OCI-M2 (cell line): ENCODE measurements around the gene P2RY11.

Experiments
- DNase-seq: peaks from one replicate; lab custom pipeline; 2025; ENCODE audit not compliant: unreplicated experiment; lab: John Stamatoyannopoulos, UW

P2RY11 gene

DNA sequence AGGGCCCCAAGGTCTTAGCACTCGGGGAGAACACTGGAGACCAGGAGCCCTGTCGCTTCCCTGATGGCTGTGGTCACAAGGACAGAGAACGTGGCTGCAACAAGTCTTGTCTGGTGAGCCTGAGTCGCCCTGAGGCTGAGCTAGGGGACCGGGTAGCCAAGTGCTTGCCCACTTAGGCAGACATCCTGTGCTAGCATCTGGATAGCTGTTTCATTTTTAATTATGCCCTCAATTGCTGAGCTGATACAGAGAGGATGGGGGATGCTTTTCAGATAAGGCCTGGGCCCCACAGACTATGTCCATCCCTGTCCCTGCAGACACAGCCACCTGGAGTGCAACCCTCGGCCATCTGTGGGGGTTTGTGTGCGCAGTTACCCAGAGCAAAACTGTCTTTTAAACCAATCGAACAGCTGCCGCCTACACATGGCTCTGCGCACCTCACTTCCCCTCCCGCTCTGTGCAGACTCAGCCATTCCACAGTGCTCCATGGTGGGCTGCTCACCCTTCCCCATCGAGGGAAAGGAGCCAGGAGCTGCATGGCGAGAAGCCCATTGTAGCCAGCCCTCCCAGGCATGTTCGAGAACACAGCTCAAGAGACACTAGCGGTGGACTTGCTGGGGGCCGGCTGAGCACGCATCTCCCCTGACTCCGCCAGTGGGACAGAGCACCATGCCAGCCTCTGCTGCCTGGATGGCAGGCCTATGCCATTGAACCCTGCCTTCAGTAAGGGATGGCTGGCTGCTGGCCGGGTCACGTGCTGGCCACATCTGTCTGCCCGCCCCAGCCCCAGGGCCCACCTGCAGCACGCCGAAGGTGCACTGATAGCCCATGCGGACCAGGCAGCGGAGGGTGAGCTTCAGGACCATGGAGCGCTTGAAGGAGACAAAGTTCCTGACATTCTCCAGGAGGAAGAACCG is 27.6 kb downstream of the P2RY11 start:
- no peak for DNase-seq

DNA sequence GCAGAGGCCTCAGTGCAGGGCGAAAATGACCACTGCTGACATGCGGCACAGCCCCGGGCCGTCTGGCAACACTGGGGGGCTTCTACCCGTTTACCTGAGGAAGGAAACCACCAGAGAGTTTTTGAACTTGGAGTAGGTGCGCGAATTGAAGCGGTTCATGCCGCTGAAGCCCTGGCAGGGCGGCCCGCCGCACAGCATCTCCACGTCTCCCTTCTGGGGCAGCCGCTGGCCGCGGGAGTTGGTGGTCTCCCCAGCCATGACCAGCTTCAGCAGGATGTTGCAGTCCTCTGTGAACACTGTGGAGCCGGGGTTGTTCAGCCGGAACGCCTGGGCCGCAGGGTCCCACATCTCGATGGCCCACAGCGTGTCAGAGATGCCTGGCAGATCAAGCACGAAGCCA is 28.5 kb downstream of the P2RY11 start:
- DNase-seq = no peak

DNA sequence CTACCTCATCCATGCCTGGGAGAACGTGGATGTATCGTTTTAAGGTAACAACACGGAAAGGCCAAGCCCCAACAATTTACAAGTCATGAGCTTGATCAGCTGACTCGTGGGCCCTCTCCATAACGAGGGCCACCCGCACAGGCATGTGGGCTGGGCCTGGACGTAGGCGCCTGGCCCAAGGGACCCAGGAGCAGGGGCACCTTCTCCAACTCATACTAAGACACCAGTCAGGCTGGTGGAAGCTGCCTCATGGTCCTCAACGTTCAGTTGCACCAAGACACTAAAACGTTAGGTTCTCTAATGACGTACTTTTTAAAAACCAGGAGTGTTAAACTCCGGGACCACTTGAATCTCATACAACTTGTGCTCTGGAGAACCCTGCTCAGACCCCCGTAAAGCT is 30.0 kb downstream of the P2RY11 start:
- DNase-seq = no peak

GRCh38 chr19:10141973-10142372 is 30.5 kb downstream of the P2RY11 start:
- DNase-seq = no peak

DNA sequence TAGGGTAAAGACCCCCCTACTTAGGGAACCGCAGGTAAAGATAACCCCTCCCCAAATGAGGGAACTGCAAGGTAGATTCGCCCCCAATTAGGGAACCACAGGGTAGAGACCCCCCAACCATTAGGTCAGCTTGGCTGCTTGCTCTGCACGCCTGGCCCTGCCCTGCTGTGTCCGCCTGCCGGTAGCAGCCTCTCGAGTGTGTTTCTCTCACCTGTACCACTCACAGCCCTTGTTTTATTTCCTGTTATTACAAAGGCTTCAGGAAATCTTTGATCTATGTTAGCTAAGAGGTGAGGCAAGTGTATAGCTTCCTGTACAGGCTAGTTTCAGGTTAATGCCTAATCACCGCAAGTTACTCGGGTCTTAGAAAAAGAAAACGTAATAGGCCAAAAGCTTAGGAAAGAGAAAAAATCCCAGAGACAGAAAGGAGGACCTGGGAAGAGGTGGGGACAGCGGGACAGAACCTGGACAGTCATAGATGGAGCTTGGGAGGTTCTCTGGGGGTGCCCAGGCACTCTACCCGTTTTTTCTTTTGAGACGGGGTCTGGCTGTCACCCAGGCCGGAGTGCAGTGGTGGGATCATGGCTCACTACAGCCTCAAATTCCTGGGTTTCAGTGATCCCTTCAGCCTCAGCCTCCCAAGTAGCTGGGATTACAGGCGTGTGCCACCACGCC is 31.3 kb downstream of the P2RY11 start:
- no peak for DNase-seq

DNA sequence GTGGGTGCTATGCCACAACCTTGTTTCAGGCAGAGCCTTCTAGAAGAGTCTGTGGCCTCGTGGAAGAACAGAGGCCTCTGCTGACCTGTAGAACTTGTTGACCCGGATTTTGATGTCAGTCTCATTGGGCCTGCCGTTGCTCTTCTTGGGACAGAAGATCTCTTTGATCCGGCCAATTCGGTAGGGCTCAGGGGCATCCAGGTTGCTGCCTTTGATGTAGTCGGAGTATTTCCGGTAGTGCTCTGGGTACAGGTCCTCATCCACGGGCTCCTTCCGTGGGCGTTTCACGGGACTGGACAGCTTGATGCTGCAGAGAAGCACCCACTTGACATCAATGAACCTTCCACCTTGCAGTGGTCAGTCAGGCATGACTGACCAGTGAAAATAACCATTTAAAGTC is 32.2 kb downstream of the P2RY11 start:
- no peak for DNase-seq

- DNase-seq = no peak
Observed at GRCh38 chr19:10144361-10144760, 32.9 kb downstream of the P2RY11 start.

GRCh38 chr19:10145031-10145430 is 33.5 kb downstream of the P2RY11 start:
- DNase-seq = no peak

- no peak for DNase-seq
Observed at GRCh38 chr19:10146142-10146541, 34.6 kb downstream of the P2RY11 start.

DNA sequence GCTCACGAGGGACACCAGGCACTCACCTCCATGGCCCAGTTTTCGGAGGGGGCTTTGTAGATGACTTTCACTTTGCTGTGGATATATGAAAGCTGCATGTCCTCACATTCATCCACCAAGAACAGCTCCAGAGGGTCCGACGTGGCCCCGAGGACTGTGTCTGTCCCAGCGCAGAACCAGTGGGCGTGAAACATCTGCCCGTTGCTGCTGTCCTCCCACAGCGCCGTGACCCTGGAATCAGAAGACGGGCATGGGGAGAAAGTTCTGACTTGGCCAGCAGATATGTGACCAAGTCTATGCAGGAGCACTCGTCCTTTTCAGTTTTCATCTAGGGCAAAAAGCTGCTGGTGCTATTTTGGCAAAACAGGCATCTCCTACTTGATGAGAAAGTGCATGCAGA is 37.9 kb downstream of the P2RY11 start:
- DNase-seq = no peak

DNA sequence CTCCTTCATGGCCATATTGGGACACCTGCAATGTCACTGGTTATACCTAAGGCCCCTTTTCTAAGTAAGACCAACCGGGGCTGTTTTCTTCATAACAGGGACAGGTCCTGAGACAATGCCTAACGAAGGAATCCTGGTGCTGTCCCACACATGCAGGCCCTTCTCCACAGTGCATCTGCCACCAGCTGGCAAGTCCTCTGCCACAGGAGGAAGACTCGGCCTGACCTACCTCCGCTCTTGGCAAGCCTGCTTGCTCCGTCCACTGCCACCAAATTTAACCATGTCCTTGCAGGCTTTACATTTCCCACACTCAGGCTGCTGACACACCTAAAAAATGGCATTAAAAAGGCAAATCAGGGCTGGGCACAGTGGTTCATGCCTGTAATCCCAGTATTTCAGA is 40.0 kb downstream of the P2RY11 start:
- DNase-seq = no peak

- no peak for DNase-seq
Observed at GRCh38 chr19:10152100-10152499, 40.6 kb downstream of the P2RY11 start.

GRCh38 chr19:10155839-10156238 is 44.3 kb downstream of the P2RY11 start:
- DNase-seq = no peak

DNA sequence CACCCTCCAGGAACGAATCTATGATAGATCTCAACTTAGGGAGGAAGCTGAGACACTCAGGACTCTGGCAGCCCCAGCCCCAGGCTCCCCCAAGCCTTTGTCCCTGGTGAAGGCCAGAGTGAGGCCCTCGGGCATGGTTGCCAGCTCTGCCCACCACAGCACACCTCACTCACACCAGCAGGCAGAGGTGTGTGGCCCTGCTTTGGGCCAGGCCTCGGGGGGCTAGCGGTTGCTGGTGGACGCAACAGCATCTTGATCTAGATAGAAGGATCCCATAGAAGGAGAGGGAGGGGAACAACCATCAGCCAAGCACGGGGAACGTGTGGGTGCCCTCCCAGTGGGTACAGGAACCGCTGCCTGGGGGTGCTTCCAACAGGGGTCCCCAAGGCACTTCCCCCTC is 46.6 kb downstream of the P2RY11 start:
- no peak for DNase-seq

GRCh38 chr19:10158485-10158884 is 47.0 kb downstream of the P2RY11 start:
- DNase-seq = no peak

DNA sequence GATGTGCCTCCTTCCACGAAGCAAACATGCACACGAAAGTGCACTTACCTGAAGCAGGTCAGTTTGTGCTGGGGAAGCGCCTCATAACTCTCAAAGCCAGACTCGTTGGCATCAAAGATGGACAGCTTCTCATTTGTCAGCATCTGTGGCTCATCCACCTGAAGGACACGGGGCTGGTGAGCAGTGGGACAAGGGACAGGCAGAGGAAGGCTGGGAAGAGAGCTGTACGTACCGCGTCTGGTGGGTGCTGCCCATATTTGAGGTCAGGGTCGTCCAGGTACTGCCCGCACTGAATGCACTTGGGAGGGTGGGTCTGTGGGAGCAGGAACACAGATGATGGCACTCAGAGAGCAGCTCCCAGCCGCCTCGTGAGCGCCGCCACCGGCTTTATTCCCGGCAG is 48.1 kb downstream of the P2RY11 start:
- DNase-seq = no peak

GRCh38 chr19:10163536-10163935 is 52.0 kb downstream of the P2RY11 start:
- no peak for DNase-seq
